IPS-18a (cell line): ENCODE results near the gene FAM111A.

Experiments
- H3K27ac ChIP-seq: one replicate; pipeline ENCODE4 v1.5.1; 2013; ENCODE audit warnings: low read length
- H3K27me3 ChIP-seq: one replicate; pipeline ENCODE4 v1.6.1; 2013; ENCODE audit warnings: mild to moderate bottlenecking, low read length; ENCODE audit not compliant: control insufficient read depth, insufficient read depth
- H3K36me3 ChIP-seq: one replicate; pipeline ENCODE4 v1.6.1; 2013; ENCODE audit warnings: low read depth, low read length; ENCODE audit not compliant: control insufficient read depth
- H3K4me1 ChIP-seq: one replicate; pipeline ENCODE4 v1.6.1; 2013; ENCODE audit warnings: low read depth, low read length; ENCODE audit not compliant: control insufficient read depth
- H3K4me3 ChIP-seq: one replicate; pipeline ENCODE4 v1.5.1; 2013; ENCODE audit warnings: low read length
- H3K9ac ChIP-seq: one replicate; pipeline ENCODE4 v1.6.1; 2013; ENCODE audit warnings: mild to moderate bottlenecking, low read length, moderate library complexity
- H3K9me3 ChIP-seq: one replicate; pipeline ENCODE4 v1.6.1; 2013; ENCODE audit warnings: low read depth, low read length; ENCODE audit not compliant: control insufficient read depth

FAM111A gene

GRCh38 chr11:59173080-59173963, 30.7 kb downstream of the FAM111A start:
- Histone ChIP-seq H3K27ac (peak overlapping the region; percentile 34), H3K4me3 (peak overlapping the region; percentile 95), H3K9me3 (no peaks in the 10 kb centered on the region), H3K9ac (peak overlapping the region; percentile 53), H3K4me1 (peaks cover 17% of the 10 kb centered on the region), H3K27me3 (no peaks in the 10 kb centered on the region), H3K36me3 (no peaks in the 10 kb centered on the region)

GRCh38 chr11:59173964-59174663, 31.5 kb downstream of the FAM111A start:
- Histone ChIP-seq H3K27ac (no peak overlapping the region), H3K36me3 (peaks cover 3% of the 10 kb centered on the region), H3K27me3 (no peaks in the 10 kb centered on the region), H3K4me1 (peaks cover 17% of the 10 kb centered on the region), H3K9ac (peak overlapping the region; percentile 53), H3K9me3 (no peaks in the 10 kb centered on the region), H3K4me3 (peak overlapping the region; percentile 95)

GRCh38 chr11:59174664-59175033, 32.0 kb downstream of the FAM111A start:
- Histone ChIP-seq H3K27ac (no peak overlapping the region), H3K9me3 (no peaks in the 10 kb centered on the region), H3K27me3 (no peaks in the 10 kb centered on the region), H3K4me3 (peak overlapping the region; percentile 95), H3K4me1 (peaks cover 17% of the 10 kb centered on the region), H3K36me3 (peaks cover 3% of the 10 kb centered on the region), H3K9ac (no peak overlapping the region)

GRCh38 chr11:59175091-59175501, 32.4 kb downstream of the FAM111A start:
- Histone ChIP-seq H3K9me3 (no peaks in the 10 kb centered on the region), H3K27ac (no peak overlapping the region), H3K36me3 (peaks cover 3% of the 10 kb centered on the region), H3K4me1 (peaks cover 17% of the 10 kb centered on the region), H3K9ac (no peak overlapping the region), H3K27me3 (no peaks in the 10 kb centered on the region), H3K4me3 (peak overlapping the region; percentile 95)

GRCh38 chr11:59176330-59176729, 33.7 kb downstream of the FAM111A start:
- Histone ChIP-seq H3K9ac (no peak overlapping the region), H3K27ac (no peak overlapping the region), H3K36me3 (peaks cover 3% of the 10 kb centered on the region), H3K4me3 (no peak overlapping the region), H3K4me1 (peaks cover 17% of the 10 kb centered on the region), H3K27me3 (no peaks in the 10 kb centered on the region), H3K9me3 (no peaks in the 10 kb centered on the region)

- H3K36me3 ChIP-seq: peaks cover 8% of the 10 kb centered on the region
- H3K4me3 ChIP-seq: no peak overlapping the region
- no peaks in the 10 kb centered on the region for H3K9me3 ChIP-seq
- no peak overlapping the region for H3K27ac ChIP-seq
- peaks cover 17% of the 10 kb centered on the region for H3K4me1 ChIP-seq
- H3K27me3 ChIP-seq: no peaks in the 10 kb centered on the region
- no peak overlapping the region for H3K9ac ChIP-seq
Measured at GRCh38 chr11:59178402-59178801, 35.7 kb downstream of the FAM111A start.

GRCh38 chr11:59179121-59179520, 36.5 kb downstream of the FAM111A start:
- Histone ChIP-seq H3K27ac (no peak overlapping the region), H3K4me3 (no peak overlapping the region), H3K4me1 (peaks cover 17% of the 10 kb centered on the region), H3K36me3 (peaks cover 14% of the 10 kb centered on the region), H3K27me3 (no peaks in the 10 kb centered on the region), H3K9me3 (no peaks in the 10 kb centered on the region), H3K9ac (no peak overlapping the region)

GRCh38 chr11:59180168-59180776, 37.6 kb downstream of the FAM111A start:
- Histone ChIP-seq H3K4me1 (peaks cover 15% of the 10 kb centered on the region), H3K4me3 (no peak overlapping the region), H3K9ac (no peak overlapping the region), H3K27me3 (no peaks in the 10 kb centered on the region), H3K9me3 (no peaks in the 10 kb centered on the region), H3K36me3 (peaks cover 17% of the 10 kb centered on the region), H3K27ac (no peak overlapping the region)

- Histone ChIP-seq H3K9me3 (no peaks in the 10 kb centered on the region), H3K36me3 (peaks cover 17% of the 10 kb centered on the region), H3K27ac (no peak overlapping the region), H3K27me3 (no peaks in the 10 kb centered on the region), H3K9ac (no peak overlapping the region), H3K4me1 (peaks cover 19% of the 10 kb centered on the region), H3K4me3 (no peak overlapping the region)
Measured at GRCh38 chr11:59180907-59181306, 38.3 kb downstream of the FAM111A start.

- H3K27ac ChIP-seq: no peak overlapping the region
- H3K9ac ChIP-seq: no peak overlapping the region
- H3K27me3 ChIP-seq: no peaks in the 10 kb centered on the region
- H3K4me1 ChIP-seq: peaks cover 19% of the 10 kb centered on the region
- H3K4me3 ChIP-seq: no peak overlapping the region
- peaks cover 17% of the 10 kb centered on the region for H3K36me3 ChIP-seq
- no peaks in the 10 kb centered on the region for H3K9me3 ChIP-seq
Measured at GRCh38 chr11:59181746-59182456, 39.2 kb downstream of the FAM111A start.
